Measurements from ENCODE around the gene TMEM132C.
"Not testable (repeated sequence)": the region's sequence is repeated elsewhere in the genome, so short reads cannot be mapped to it uniquely, and the experiment has no call there.

The TMEM132C gene

DNA sequence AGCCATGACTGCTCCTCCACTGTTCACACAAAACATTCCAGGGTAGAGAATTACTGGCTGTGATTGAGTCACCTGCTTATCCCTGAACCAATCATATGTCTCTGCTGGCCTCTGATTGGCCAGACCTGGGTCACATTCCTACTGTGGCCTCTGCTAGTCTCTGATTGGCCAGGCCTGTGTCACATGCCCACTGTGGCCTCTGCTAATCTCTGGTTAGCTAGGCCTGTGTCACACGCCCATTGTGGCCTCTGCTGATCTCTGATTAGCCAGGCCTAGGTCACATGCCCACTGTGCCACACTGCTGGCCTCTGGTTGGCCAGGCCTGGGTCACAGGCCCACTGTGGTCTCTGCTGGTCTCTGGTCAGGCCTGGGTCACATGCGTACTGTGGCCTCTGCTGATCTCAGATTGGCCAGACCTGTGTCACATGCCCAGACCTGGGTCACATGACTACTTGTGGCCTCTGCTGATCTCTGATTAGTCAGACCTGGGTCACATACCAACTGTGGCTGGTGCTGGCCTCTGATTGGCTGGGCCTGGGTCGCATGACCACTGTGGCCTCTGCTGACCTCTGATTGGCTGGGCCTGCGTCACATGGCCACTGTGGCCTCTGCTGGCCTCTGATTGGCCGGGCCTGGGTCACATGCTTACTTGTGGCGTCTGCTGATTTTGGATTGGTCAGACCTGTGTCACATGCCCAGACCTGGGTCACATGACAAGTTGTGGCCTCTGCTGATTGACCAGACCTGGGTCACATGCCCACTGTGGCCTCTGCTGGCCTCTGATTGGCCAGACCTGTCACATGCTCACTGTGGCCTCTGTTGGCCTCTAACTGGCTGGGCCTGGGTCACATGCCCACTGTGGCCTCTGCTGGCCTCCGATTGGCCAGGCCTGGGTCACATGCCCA is 305.2 kb downstream of the TMEM132C start:
- no peak for DNase-seq

- DNase-seq, result no peak
Measured at GRCh38 chr12:128573907-128574306, 306.9 kb downstream of the TMEM132C start.

GRCh38 chr12:128578045-128578444 is 311.1 kb downstream of the TMEM132C start:
- no peak for DNase-seq

- peak; percentile 1 for DNase-seq
Measured at GRCh38 chr12:128581321-128581761, 314.4 kb downstream of the TMEM132C start.

- DNase-seq, result no peak
Measured at GRCh38 chr12:128583453-128583852, 316.5 kb downstream of the TMEM132C start.

GRCh38 chr12:128586451-128587029 is 319.6 kb downstream of the TMEM132C start:
- no peak for DNase-seq

DNA sequence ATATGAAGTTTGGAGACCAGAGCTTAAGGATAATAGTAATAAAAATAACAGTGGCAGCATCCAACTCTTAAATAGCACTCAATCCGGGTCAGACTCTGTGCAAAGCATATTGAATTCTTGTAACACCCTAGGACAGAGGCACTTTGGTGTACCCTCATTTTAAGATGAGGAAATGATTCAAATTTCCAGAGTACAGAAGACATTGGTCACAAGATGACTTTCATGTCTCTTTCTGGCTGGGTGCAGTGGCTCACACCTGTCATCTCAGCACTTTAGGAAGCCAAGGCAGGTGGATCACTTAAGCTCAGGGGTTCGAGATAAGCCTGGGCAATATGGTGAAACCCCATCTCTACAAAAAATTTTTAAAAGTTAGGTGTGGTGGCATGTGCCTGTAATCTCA is 320.9 kb downstream of the TMEM132C start:
- DNase-seq, result no peak

DNA sequence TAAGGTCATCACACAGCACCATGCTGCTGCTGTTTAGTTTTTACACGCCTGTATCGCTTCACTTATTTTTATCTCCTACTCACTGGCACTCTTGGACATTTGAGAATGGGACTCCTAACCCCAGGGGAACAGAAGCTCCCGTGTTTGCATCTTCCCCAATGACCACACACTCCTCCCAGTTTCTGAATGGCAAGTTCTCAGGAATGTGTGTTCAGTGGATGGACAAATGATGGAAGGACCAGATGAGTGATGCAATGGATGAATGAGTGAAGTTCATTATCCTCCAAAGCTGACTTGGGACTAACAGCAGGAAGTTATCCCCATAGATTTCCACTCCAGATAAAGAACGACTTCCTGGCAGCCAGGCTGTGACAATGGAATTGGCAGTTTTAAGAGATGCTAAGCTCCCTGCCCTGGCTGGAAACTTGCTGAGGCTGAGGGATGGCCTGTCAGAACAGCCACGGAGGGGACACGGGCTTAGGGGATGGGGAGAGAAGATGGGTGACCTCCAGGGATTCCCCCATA is 325.3 kb downstream of the TMEM132C start:
- DNase-seq, result no peak

GRCh38 chr12:128594521-128594920 is 327.6 kb downstream of the TMEM132C start:
- DNase-seq, result no peak

- no peak for DNase-seq
Measured at GRCh38 chr12:128595609-128596008, 328.6 kb downstream of the TMEM132C start.

- no peak for DNase-seq
Measured at GRCh38 chr12:128600886-128601285, 333.9 kb downstream of the TMEM132C start.

- no peak for DNase-seq
Measured at GRCh38 chr12:128603573-128604115, 336.7 kb downstream of the TMEM132C start.

- DNase-seq, result not testable (repeated sequence)
Measured at GRCh38 chr12:128604219-128604618, 337.2 kb downstream of the TMEM132C start.

DNA sequence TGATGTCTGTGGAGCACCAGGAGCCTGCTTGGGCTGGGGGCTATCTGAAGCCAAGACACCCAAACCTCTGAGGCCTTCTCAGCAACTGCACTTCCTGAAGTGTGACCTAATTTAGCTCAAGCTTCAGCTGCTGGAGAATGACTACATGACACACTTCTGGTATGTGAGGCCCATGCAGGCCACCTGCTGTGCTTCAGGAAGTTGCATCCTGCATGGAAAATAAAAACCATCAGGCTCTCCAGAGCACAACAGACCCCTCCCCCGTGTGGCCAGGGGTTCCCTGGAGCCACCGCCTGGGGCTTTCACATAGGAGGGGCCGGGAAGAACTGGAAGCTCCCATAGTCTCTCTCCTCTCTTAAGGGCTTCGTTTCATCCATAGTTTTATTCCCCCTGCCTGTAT is 339.1 kb downstream of the TMEM132C start:
- DNase-seq, result peak; percentile 44

DNA sequence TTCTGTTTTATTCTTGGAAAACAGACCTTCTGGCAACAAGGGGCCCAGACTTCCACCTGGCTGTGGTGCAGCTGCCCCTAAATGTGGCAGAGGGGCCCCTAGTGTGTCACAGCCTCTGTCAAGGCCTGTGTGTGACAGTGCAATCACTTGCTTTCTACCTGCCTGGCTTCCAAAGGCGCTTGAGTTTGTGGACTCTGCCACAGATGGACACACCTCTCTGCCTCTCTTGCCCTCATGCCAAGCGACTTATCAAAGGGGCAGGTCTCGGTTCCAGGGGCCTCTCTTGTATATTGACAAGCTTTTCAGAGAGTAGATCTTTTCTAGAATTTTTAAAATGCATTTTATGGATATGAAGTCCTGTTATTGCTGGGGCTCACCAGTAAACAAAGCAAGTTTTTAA is 339.6 kb downstream of the TMEM132C start:
- DNase-seq, result no peak

- no peak for DNase-seq
Measured at GRCh38 chr12:128606970-128607369, 340.0 kb downstream of the TMEM132C start.

- no peak for DNase-seq
Measured at GRCh38 chr12:128607641-128608040, 340.7 kb downstream of the TMEM132C start.

DNA sequence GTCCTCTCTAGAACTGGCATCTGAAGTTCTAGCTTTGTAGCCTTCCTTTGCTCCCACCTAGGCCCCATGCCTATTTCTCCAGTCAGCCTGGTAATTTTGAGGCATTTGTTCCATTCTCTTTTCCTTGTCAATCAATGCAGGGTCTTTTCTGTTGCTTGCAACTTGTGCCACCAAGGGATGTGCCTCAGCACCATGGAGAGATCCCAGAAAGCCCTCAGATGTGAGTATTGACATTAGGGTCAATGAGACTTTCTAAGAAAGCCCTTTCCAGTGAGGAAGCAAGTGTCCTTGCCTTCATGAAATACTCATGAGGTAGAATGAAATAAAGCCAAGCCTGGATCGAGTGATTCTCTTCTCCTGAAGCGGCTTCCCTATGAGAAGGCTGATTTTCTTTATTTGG is 342.9 kb downstream of the TMEM132C start:
- no peak for DNase-seq

DNA sequence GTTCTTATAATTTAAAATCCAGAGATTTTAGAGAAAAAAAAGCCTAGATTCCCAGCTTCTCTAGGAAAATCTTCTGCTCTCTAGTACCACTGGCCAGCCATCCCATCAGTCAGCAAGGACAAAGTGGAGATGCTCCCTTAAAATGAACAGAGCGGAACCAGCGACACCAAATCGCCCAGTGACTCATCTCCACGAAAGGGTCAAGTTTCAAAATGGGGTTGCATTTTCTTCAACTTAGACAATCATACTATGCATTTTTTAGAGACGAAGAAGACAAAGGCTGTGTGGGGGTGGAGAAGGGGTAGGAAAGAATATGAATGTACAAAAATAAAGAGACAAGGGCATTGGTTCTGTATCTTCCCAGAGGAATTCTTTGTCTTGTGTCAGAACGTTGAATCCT is 344.8 kb downstream of the TMEM132C start:
- peak; percentile 13 for DNase-seq

- no peak for DNase-seq
Measured at GRCh38 chr12:128612150-128612850, 345.3 kb downstream of the TMEM132C start.

DNA sequence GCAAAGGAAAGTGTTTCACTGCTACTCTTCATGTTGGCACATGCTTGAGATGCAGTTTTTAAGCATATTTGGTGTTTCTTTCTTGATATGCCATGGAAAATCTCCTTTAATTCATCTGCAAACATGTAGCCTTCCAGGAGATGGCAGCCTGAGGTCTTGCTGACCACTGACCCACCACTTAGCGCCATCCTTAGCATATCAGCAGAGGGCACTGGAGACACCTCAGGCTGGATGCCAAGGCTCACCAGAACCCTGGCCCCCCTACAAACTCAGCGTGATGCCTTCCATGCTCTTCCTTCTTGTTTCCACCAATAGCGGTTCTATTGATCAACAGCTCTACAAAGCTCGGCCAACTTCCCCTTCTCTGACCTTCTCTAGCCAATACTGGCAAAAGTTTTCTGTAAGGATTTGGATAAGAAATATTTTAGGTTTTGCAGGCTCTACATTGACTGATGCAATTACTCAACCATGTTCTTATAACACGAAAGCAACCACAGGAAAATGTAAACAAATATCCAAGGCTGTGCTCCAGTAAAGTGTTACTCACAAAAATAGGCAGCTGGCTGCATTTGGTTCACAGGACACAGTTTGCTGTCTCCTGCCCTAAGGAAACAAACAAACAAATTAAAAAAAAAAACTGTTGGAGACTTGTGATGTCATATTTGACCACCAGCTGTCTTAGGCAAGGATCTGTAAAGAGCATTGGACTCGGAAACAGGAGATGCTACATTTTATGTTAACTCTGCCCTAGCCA is 347.0 kb downstream of the TMEM132C start:
- DNase-seq, result no peak

- no peak for DNase-seq
Measured at GRCh38 chr12:128617304-128617833, 350.4 kb downstream of the TMEM132C start.

All from fibroblast of skin of right quadriceps (primary cell).